Smooth muscle cell (in vitro differentiated cells): ENCODE measurements around the gene MB. TPM values are rescaled to one million over a fixed set of nuclear protein-coding genes. Genes with fewer than 3 reads are reported as not detected.

Experiments used
- DNase-seq: peaks from one replicate; lab custom pipeline; 2025; ENCODE audit not compliant: unreplicated experiment; lab: John Stamatoyannopoulos, UW
- H2AFZ ChIP-seq: fragments of 200-600 bp; sonication (generic); 2 replicates; pipeline ENCODE4 v1.6.0; 2016; ENCODE audit warnings: antibody characterized with exemption, low read depth, mild to moderate bottlenecking
- H3F3A ChIP-seq: fragments of 200-600 bp; sonication (generic); 2 replicates; pipeline ENCODE4 v1.6.0; 2017; ENCODE audit warnings: antibody characterized with exemption, low read depth
- H3K27ac ChIP-seq: fragments of 200-600 bp; sonication (generic); 2 replicates; pipeline ENCODE4 v1.5.1; 2016; ENCODE audit warnings: low read depth, mild to moderate bottlenecking
- H3K27me3 ChIP-seq: fragments of 200-600 bp; sonication (generic); 2 replicates; pipeline ENCODE4 v1.6.1; 2016; ENCODE audit warnings: low read depth, mild to moderate bottlenecking
- H3K36me3 ChIP-seq: fragments of 200-600 bp; sonication (generic); 2 replicates; pipeline ENCODE4 v1.5.1; 2016; ENCODE audit warnings: low read depth
- H3K4me1 ChIP-seq: fragments of 200-600 bp; sonication (generic); 2 replicates; pipeline ENCODE4 v1.5.1; 2016; ENCODE audit warnings: low read depth
- H3K4me2 ChIP-seq: fragments of 200-600 bp; sonication (generic); 2 replicates; pipeline ENCODE4 v1.6.0; 2016; ENCODE audit warnings: mild to moderate bottlenecking
- H3K4me3 ChIP-seq: fragments of 200-600 bp; sonication (generic); 2 replicates; pipeline ENCODE4 v1.5.1; 2016; ENCODE audit warnings: mild to moderate bottlenecking
- H3K79me2 ChIP-seq: fragments of 200-600 bp; sonication (generic); 2 replicates; pipeline ENCODE4 v1.6.0; 2016; ENCODE audit warnings: low read depth, mild to moderate bottlenecking
- H3K9ac ChIP-seq: fragments of 200-600 bp; sonication (generic); 2 replicates; pipeline ENCODE4 v1.6.0; 2016; ENCODE audit warnings: low read depth
- H3K9me3 ChIP-seq: fragments of 200-600 bp; sonication (generic); replicated peaks from 2 replicates; pipeline ENCODE4 v1.5.1; 2016; ENCODE audit warnings: low read depth
- H4K20me1 ChIP-seq: fragments of 200-600 bp; sonication (generic); 2 replicates; pipeline ENCODE4 v1.6.0; 2016; ENCODE audit warnings: low read depth
- WGBS: methylation state at CpG from one replicate; pipeline ENCODE4 v1.1.7; 2016; ENCODE audit warnings: low lambda C conversion rate; 5-methylcytosine and 5-hydroxymethylcytosine counted together
- polyA plus RNA-seq: library from polyadenylated mRNA; unstranded; fragments of >200 nt; fragmentation: Nextera tagmentation; extraction: Ambion mirVana; gene quantifications from 2 replicates; pipeline ENCODE4 v1.2.1, GENCODE V29; 2016
- total RNA-seq: library from RNA; depleted of rRNA; stranded (reverse); fragments of >200 nt; gene quantifications from 2 replicates; pipeline ENCODE4 v1.2.3, GENCODE V29; 2014
- TF ChIP-seq, protein P1 (sequence below): fragments of 200-600 bp; sonication (generic); IDR thresholded peaks from 2 replicates; pipeline ENCODE4 v1.5.1; 2017; ENCODE audit warnings: borderline replicate concordance, mild to moderate bottlenecking, antibody characterized with exemption; ENCODE audit not compliant: insufficient read depth, poor library complexity, severe bottlenecking

MB gene
- total and polyA plus RNA-seq, 2 experiments from 2014 or later: 0.53 TPM; not detected in 1

DNA sequence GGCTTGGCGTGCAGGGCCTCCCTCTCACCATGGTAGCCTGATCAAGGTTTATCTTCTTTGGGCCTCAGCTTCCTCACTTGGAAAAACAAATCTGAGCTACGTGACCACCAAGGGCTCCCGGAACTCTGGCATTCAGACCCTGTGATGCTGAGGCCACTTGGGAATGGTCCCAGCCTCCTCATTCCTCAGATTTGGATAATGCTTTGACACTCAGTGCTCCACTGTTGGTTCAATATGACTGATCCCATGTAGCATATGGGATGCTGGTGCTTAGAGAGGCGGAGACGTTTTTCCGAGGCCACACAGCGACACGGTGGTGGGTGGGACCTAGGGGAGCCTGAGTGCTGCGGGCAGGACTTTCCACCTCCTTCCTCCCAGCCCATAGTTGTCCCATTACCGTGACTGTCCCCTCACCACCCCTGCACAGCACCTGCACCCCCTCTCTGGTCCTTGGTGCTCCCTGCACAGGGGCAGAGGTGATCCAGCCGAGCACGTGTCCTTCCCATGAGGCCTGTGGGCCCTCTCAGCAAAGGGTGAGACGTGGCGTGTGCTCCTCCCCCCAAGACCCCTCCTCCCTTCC lies 23.1 kb downstream of the MB start:
- no peak overlapping the region for H2AFZ ChIP-seq
- no peak overlapping the region for H3K27ac ChIP-seq
- no peaks in the 10 kb centered on the region for H4K20me1 ChIP-seq
- H3K27me3 ChIP-seq: no peaks in the 10 kb centered on the region
- no peaks in the 10 kb centered on the region for H3K4me1 ChIP-seq
- H3F3A ChIP-seq: peaks cover 6% of the 10 kb centered on the region
- no peak for DNase-seq
- WGBS: 80% methylated on average over 14 of the region's 14 CpGs
- H3K79me2 ChIP-seq: no peaks in the 10 kb centered on the region
- H3K4me3 ChIP-seq: no peak overlapping the region
- H3K36me3 ChIP-seq: no peaks in the 10 kb centered on the region
- H3K9ac ChIP-seq: no peak overlapping the region
- TF ChIP-seq, protein P1, sequence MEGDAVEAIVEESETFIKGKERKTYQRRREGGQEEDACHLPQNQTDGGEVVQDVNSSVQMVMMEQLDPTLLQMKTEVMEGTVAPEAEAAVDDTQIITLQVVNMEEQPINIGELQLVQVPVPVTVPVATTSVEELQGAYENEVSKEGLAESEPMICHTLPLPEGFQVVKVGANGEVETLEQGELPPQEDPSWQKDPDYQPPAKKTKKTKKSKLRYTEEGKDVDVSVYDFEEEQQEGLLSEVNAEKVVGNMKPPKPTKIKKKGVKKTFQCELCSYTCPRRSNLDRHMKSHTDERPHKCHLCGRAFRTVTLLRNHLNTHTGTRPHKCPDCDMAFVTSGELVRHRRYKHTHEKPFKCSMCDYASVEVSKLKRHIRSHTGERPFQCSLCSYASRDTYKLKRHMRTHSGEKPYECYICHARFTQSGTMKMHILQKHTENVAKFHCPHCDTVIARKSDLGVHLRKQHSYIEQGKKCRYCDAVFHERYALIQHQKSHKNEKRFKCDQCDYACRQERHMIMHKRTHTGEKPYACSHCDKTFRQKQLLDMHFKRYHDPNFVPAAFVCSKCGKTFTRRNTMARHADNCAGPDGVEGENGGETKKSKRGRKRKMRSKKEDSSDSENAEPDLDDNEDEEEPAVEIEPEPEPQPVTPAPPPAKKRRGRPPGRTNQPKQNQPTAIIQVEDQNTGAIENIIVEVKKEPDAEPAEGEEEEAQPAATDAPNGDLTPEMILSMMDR: no peak
- no peaks in the 10 kb centered on the region for H3K9me3 ChIP-seq
- H3K4me2 ChIP-seq: no peak overlapping the region

DNA sequence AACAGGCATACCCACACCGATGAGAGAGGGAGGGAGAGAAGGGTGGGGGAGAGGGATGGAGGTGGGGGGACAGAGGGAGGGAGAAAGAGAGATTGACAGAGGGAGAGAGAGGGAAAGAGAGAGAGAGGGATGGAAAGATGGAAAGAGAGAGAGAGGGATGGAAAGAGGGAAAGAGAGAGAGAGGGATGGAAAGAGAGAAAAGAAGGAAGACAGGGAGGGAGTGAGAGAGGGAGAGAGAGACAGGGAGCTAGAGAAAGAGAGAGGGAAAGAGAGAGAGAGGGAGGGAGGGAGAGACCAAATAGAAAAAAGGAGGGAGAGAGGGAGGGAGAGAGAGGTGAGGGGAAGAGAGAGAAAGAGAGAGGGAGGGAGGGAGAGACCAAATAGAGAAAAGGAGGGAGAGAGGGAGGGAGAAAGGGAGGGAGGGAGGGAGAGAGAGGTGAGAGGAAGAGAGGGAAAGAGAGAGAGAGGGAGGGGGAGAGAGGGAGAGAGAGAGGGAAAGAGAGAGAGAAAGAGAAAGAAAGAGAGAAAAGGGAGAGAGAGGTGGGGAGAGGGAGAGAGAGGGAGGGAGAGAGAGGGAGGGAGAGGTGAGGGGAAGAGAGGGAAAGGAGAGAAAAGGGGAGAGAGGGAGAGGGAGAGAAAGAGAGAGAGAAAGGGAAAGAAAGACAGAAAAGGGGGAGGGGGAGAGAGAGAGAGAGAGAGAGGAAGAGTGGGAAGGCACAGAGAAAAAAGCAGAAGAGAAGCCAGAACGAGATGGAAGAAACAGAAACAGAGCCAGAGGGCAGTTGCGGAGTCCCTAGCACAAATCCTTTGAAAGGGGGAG lies 23.8 kb downstream of the MB start:
- Histone ChIP-seq H4K20me1 (no peaks in the 10 kb centered on the region), H3F3A (peaks cover 13% of the 10 kb centered on the region), H3K27ac (no peak overlapping the region), H3K27me3 (no peaks in the 10 kb centered on the region), H3K36me3 (no peaks in the 10 kb centered on the region), H2AFZ (peak overlapping the region; percentile 36), H3K4me1 (no peaks in the 10 kb centered on the region), H3K4me3 (no peak overlapping the region), H3K9ac (no peak overlapping the region), H3K4me2 (no peak overlapping the region), H3K9me3 (no peaks in the 10 kb centered on the region), H3K79me2 (no peaks in the 10 kb centered on the region)
- no peak for DNase-seq
- TF ChIP-seq, protein P1: no peak
- WGBS: 31% methylated on average over 3 of the region's 3 CpGs

DNA sequence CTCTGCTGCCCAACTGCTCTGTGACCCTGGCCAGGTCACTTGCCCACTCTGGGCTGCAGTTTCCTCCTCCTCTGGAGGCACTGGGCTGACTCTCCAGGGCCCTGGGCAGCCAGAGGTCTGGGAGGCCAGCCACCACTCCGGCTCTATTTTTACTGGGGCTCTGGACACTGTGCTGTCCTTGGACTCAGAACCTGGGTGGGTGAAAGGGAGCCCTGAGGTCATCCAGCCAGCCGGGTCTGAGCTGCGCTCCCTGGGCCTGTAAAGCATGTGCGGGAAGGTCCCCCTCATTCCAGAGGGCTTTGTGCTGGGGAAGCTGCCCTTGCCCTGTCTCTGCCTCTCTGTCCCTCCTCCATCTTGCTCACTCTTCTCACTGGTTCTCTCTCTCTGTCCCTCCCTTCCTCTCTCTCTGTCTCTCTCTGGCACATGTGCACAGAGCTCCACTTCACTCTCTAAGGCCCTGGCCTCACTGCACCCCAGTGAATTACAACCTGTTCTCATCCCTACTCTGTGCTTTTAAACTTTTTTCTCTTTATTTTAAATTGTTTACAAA lies 24.6 kb downstream of the MB start:
- 76% methylated on average over 4 of the region's 4 CpGs for WGBS
- no peak overlapping the region for H3K4me3 ChIP-seq
- H3K4me1 ChIP-seq: no peaks in the 10 kb centered on the region
- no peaks in the 10 kb centered on the region for H3K27me3 ChIP-seq
- H2AFZ ChIP-seq: peak overlapping the region; percentile 36
- DNase-seq: no peak
- no peaks in the 10 kb centered on the region for H3K9me3 ChIP-seq
- TF ChIP-seq, protein P1: no peak
- H3K79me2 ChIP-seq: no peaks in the 10 kb centered on the region
- H3K36me3 ChIP-seq: no peaks in the 10 kb centered on the region
- H4K20me1 ChIP-seq: no peaks in the 10 kb centered on the region
- H3K27ac ChIP-seq: no peak overlapping the region
- peaks cover 13% of the 10 kb centered on the region for H3F3A ChIP-seq
- H3K9ac ChIP-seq: no peak overlapping the region
- no peak overlapping the region for H3K4me2 ChIP-seq
